ENCODE data around the gene MEGF9. TPM values are rescaled to one million over a fixed set of nuclear protein-coding genes. Genes with fewer than 3 reads are reported as not detected.
"Not testable (repeated sequence)": the region's sequence is repeated elsewhere in the genome, so short reads cannot be mapped to it uniquely, and the experiment has no call there.

The MEGF9 gene
- total RNA-seq, 1 donor from 2014 or later: 132 TPM

DNA sequence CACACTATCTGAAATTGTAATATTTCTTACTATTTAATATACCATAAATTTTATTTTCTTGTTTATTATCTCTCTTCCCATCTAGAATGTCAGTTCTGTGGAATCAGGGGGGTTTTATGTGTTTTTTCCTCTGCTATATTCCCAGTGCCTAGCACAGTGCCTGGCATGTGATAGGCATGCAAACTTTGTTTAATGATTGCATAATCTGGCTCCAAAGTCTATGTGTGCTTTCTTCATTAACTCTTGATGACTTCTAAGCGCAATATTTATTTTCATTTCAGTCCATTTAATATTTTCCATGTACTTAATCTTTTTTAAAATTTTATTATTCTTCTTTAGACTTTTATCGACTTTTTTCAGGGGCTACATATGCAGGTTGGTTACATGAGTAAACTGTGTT lies 73.9 kb downstream of the MEGF9 start:
- intact Hi-C loops (cut with DNase I): no loop called here
- DNase-seq (ENCODE audit: low spot score): no peak
- no peak for ATAC-seq

DNA sequence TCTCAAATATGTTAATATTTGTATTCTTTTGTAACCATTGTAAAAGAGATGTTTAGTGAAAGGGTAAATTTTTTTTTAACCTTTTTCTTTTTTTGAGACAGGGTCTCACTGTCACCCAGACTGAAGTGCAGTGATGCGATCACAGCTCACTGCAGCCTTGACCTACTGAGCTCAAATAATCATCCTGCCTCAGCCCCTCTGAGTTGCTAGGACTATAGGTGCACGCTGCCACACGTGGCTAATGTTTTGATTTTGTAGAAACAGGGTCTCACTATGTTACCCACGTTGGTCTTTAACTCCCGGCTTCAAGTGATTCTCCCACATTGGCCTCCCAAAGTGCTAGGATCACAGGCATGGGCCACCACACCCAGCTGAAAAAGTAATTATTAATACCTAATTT lies 76.4 kb downstream of the MEGF9 start:
- no peak for ATAC-seq
- no peak for DNase-seq (ENCODE audit: low spot score)
- intact Hi-C loops (cut with DNase I): no loop called here

DNA sequence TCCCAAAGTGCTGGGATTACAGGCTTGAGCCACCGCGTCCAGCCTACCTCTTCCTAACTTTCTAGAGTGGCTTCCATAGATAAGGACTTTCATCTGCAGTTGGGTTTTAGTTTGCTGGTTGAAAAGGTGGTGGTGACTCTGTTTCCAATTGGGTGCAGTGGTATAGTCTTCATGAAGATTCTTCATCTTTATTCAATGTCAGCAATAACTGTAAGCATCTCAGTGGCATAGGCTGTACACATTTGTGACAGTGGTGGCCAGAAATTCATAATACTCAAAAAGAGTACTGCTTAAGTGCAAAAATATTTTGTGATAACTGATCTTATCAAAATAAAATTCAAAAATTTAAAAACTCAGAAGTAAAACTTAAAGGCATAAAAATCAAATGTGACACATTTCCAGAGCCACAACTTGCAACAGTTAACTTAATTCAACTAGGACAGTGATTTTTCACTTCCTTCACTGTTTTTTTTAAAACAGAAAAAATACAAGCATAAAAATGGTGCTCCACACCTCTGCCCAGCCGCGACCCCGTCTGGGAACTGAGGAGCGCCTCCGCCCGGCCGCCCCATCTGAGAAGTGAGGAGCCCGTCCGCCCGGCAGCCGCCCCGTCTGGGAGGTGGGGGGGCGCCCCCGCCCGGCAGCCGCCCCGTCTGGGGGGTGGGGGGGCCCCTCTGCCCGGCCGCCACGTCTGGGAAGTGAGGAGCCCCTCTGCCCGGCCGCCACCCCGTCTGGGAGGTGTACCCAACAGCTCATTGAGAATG lies 77.9 kb downstream of the MEGF9 start:
- ATAC-seq (no peak), DNase-seq (ENCODE audit: low spot score) (no peak)

DNA sequence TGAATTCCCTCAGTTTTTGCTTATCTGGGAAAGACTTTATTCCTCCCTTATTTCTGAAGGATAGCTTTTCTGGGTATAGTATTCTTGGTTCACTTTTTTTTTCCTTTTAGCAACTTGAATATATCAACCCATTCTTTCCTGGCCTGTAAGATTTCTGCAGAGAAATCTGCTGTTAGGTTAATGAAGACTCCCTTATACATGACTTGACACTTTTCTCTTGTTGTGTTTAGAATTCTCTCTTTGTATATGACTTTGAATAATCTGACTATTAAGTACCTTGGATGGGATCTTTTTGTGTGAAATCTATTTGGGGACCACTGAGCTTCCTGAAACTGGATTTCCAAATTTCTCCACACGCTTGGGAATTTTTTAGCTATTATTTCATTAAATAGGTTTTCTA lies 79.3 kb downstream of the MEGF9 start:
- ATAC-seq: no peak
- DNase-seq (ENCODE audit: low spot score): no peak
- intact Hi-C loops (cut with DNase I): no loop called here

More for the DNA sequence above, 77.9 kb downstream of the MEGF9 start:
- intact Hi-C loops (cut with DNase I): no loop called here

DNA sequence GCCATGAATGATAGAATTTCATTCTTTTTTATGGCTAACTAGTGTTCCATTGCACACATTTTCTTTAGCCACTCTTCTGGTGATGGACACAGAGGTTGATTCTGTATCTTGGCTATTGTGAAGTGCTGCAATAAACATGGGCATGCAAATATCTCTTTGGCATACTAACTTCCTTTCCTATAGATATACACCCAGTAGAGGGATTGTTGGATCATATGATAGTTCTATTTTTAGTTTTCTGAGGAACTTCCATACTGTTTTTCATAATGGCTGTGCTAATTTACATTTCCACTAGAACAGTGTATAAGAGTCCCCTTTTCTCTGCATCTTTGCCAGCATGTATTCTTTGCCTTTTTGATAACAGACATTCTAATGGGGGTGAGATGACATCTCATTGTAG lies 83.9 kb downstream of the MEGF9 start:
- DNase-seq (ENCODE audit: low spot score) (no peak), ATAC-seq (no peak)
- intact Hi-C loops (cut with DNase I): no loop called here

DNA sequence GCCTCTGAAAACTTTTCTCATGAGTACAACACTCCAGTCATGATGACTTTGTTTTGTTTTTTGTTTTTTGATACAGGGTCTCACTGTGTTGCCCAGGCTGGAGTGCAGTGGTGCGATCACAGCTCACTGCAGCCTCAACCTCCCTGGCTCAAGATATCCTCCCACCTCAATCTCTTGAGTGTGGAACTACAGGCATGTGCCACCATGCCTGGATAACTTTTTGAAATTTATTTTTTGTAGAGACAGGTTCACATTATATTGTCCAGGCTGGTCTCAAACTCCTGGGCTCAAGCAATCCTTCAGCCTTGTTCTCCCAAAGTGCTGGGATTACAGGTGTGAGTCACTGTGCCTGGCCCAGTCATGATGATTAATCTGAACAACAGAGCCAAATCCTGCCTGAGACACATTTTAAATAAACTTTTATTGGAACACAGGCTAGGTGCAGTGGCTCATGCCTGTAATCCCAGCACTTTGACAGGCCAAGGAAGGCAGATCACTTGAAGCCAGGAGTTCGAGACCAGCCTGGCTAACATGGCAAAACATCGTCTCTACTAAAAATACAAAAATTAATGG lies 85.3 kb downstream of the MEGF9 start:
- intact Hi-C loops (cut with DNase I): loop anchor here (10.0 kb wide), 1 partner anchor 86 kb away; the partner anchor contains the start of gene MEGF9

DNA sequence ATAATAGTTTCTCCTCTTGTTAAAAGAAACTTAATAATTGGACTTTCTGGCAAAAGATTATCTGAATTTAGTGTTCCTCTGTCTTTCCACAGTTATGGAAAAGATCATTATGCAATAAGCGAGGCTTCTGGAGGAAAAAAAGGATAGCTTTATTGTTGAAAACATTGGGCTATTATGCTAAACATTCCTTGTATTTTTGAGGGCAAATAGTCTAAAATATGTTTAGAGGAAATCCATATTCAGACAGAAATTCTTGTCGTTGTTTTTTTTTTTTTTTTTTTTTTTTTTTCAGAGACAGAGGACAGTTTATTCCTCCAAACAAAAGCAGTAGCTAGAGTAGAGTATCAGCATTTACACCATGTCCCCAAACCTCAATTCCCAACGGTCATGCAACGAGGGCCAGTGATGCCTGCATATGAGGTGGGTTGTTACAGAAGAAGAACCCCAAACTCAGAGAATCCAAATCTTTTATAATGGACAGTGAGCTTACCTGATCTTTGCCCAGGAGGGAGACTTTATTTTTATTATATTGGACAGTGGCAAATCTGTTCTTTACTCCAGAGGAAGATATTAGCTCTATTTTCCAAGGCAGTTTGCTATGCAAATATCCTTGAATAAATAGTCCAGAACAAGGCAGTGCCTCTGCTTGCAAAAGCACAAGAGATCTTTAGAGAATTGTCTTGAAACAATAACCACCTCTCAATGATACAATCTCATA lies 85.9 kb downstream of the MEGF9 start:
- ATAC-seq (peak; percentile 82), DNase-seq (ENCODE audit: low spot score) (no peak)
- intact Hi-C loops (cut with DNase I): loop anchor here (10.0 kb wide), 1 partner anchor 86 kb away; the partner anchor contains the start of gene MEGF9

More for the DNA sequence above, 85.3 kb downstream of the MEGF9 start:
- not testable (repeated sequence) for DNase-seq (ENCODE audit: low spot score); ATAC-seq

DNA sequence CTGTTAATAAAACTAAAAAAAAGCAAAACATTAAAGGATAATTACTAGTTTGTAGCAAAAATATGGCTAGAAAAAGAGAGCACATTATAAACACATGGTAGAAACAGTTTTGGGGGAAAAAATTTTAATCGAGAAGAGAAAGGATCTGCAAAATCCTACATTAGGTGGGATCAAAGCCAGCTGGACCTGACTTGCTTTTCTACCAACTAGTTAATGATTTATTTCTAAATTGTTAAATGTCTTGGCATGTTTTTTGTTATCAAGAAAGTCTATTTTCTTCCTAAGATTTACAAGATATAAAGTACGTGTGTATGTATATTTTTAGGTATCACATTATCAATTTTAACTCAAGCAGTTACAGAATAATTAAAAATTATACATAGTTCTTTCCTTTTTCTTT lies 87.2 kb downstream of the MEGF9 start:
- intact Hi-C loops (cut with DNase I): loop anchor here (10.0 kb wide), 1 partner anchor 88 kb away; the partner anchor contains the start of gene MEGF9
- DNase-seq (ENCODE audit: low spot score) (no peak), ATAC-seq (no peak)

DNA sequence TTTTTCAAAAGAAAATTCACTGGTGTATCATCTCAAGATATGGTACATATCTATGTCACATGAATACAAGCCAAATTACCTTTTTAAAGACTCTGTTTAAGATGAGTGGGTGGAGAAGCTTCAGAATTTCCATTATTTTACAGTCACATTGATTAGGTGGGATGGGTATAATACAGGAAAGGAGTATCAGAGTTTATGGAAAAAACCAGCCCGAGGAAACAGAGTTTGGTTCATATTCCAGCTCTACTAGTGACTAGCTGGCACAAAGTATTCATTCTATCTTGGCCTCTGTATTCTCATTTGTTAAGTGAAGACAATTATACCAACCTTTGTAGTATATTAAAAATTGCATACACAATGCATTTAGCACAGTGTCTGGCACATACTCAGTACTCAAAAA lies 87.8 kb downstream of the MEGF9 start:
- intact Hi-C loops (cut with DNase I): loop anchor here (10.0 kb wide), 1 partner anchor 88 kb away; the partner anchor contains the start of gene MEGF9
- DNase-seq (ENCODE audit: low spot score) (no peak), ATAC-seq (no peak)

DNA sequence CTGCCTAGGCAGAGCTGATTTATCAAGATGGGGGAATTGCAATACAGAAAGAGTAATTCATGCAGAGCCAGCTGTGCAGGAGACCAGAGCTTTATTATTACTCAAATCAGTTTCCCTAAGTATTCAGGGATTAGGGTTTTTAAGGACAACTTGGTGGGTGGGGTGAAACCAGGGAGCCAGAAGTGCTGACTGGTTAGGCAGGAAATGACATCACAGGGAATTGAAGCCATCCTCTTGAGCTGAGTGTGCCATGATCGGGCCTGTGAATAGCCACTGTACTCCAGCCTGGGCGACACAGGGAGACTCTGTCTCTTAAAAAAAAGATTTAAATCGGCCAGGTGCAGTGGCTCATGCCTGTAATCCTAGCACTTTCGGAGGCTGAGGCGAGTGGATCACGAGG lies 89.0 kb downstream of the MEGF9 start:
- intact Hi-C loops (cut with DNase I): loop anchor here (10.0 kb wide), 1 partner anchor 90 kb away; the partner anchor contains the start of gene MEGF9
- ATAC-seq: no peak
- no peak for DNase-seq (ENCODE audit: low spot score)

DNA sequence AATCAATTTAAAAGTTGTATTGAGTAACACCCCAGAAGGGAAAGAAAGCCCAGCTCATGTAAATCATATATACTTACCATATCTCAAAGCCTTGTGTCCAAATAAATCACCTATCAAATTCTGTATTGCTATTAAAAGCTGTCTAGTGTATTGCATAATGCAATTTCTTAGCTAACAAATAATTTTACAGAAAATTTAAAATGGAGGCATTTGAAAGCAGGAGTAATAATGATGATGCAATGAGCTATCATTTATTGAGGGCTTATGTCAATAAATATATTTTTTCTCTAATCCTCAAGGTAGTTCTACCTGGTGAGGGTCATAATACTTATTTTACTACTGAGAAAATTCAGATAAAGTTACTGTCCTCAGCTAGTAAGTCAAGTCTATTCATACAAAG lies 91.5 kb downstream of the MEGF9 start:
- DNase-seq (ENCODE audit: low spot score) (no peak), ATAC-seq (no peak)
- intact Hi-C loops (cut with DNase I): loop anchor here (10.0 kb wide), 1 partner anchor 92 kb away; the partner anchor contains the start of gene MEGF9

DNA sequence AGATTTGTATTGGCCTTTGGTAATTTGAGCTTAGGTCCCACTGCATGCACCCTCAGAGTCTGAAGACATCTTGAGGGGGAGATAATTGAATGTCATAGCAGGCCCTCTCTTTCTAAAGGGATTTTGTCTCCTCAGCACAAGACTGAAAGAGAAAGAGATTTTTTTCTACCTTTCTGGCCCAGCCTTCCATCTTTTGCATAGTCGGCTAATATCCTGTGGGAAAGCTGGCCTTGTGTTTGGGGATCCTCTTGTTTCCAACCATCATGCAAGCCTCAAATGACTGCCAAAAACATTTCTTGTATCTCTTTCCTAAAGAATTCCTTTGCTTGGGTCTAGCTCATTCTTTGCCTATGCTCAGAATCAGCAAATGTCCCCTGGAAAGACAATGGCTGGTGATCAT lies 92.3 kb downstream of the MEGF9 start:
- intact Hi-C loops (cut with DNase I): loop anchor here (10.0 kb wide), 1 partner anchor 93 kb away; the partner anchor contains the start of gene MEGF9
- ATAC-seq (no peak), DNase-seq (ENCODE audit: low spot score) (no peak)

DNA sequence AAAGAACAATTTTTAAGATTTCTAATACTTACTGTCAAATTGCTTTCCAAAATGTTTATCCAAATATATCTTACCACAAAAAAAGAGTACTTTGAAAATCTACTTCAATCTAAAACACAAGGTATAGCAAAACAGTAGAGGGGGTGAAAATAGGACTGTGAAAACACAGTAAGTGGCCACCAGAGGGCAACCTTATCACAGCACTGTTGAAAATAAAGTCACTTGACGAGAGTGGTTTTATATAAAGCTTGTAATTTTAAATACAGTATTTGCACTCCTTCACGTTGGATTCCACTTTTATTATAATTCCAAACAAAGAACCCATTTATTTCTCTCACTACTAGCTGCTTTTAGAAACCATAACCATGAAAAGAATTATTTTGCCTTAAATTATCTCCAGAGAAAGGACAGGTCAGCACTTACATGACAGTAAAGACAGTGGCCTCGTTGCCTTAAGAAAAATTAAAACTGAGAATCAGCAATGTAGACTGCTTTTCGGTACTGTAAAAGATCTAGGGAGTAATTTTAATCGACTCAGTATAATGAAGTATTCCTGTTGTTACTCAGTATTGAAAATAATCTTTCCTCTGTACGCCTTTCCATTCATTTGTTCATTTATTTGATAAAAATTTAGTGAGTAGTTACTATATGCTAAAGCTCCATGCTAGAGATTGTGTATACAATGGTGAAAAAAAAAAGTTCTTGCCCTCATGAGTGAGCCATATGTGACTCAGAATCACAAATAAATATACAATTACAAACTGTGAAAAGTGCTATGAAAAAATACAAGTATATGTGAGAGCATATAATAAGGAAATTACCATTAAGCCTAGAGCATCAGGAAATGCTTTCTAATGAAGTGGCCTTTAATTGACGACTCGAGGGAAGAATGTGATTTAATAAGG lies 94.3 kb downstream of the MEGF9 start:
- peak; percentile 85 for ATAC-seq
- intact Hi-C loops (cut with DNase I): loop anchor here (10.0 kb wide), 1 partner anchor 95 kb away; the partner anchor contains the start of gene MEGF9
- peak; percentile 74 for DNase-seq (ENCODE audit: low spot score)

DNA sequence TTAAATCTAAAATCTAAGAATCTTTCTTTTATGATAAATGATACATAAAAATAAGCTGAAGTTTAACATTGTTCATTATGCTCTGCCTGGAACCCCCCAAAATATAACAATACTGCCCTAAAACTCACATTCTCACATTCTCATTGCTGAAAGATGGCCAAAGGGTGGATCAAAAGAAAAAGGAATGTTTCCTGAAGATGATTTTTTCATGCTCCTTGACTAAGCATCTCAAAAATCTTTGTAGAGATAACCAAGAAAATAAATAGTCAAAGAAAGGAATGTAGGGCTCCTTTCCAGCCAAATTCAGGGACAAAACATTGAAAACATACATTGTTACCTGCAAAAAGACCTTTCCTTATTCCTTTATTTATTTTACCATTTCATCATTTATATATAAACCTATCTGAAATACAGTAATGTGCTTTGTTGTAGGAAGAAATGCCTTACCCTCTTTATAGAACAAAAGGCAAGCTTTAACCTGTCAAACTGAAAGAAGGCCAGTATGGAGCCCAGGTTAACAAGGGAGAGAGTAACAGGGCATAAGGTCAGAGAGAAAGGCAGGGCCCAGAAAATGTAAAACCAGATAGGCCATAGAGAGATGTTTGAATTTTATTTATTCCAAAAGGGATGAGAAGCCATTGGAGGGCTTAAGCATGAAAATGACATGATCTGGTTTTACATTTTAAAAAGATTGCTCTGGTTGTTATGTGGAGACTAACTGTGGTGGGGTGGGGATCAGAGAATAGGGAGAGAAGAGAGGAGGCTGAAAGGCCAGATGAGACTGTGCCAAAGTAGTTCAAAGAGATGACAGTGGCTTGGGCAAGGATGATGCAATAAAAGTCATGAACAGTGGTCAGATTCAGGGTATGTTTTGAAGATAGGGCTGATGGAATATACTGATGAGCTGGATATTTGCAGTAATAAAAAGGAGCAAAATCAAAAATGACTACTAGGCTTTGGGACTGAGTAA lies 97.0 kb downstream of the MEGF9 start:
- no peak for DNase-seq (ENCODE audit: low spot score)
- ATAC-seq: no peak

DNA sequence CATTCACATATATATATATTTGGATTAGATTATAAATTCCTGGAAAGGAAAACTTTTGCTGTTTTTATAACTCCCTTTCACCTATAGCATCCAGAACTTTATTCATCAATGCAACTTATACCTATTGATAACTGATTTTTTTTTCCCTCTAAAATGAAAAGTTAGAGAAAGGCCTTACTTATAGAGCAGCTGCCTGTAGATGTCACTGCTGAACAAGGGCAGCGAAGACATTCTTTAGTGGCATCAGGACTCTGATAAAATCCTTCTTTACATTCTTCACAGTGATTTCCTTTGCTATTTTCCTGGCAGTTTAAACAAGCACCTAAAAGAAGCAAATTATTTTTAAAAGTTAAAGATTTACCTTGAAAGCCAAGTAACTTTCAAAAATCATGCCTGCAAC lies 102.1 kb downstream of the MEGF9 start:
- no peak for ATAC-seq
- intact Hi-C loops (cut with DNase I): no loop called here
- no peak for DNase-seq (ENCODE audit: low spot score)

More for the DNA sequence above, 97.0 kb downstream of the MEGF9 start:
- intact Hi-C loops (cut with DNase I): no loop called here

DNA sequence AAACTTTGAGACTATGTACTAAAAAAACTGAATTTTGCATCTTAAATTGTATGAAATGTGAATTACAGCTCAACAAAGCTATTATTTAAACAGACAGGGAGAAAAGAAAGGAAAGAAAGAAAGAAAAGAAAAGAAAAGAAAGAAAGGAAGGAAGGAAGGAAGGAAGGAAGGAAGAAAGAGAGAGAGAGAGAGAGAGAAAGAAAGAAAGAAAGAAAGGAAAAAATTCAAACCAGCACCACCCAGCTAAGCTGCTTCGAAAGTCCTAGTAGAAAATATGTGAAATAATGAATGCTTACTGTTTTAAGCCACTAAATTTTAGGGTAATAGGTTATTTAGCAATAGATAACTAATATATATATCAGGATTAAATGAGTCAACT lies 102.6 kb downstream of the MEGF9 start:
- intact Hi-C loops (cut with DNase I): no loop called here
- no peak for ATAC-seq
- DNase-seq (ENCODE audit: low spot score): no peak

DNA sequence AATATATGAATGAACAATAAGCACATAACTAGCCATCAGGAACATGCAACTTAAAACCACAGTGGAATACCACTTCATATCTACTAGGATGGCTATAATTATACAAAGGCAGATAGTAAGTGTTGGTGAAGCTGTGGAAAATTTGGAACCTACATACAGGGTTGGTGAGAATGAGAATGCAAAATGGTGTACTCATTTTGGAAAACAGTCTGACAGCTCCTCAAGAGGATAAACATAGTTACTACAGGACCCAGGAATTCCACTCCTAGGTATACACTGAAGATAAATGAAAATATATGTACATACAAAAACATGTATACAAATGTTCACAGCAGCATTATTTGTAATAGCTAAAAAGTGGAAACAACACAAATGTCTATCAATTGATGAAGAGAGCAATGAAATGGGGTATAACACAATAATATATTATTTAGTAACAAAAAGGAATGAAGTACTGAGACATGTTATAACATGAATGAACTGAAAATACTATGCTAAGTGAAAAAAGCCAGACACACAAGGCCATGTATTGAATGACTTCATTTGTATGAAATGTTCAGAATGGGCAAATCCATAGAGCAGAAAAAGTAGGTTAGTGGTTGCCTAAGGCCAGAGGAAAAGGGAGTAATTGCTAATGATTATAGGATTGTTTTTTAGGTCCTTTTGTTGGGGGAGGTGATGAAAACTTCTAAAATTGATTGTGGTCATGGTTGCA lies 103.1 kb downstream of the MEGF9 start:
- no peak for ATAC-seq
- DNase-seq (ENCODE audit: low spot score): no peak
- intact Hi-C loops (cut with DNase I): no loop called here

Data from sciatic nerve (tissue), 2 donors.